GDM1 (cell line): Measurements from ENCODE around the gene BRAF.
"Not testable (repeated sequence)": the region's sequence is repeated elsewhere in the genome, so short reads cannot be mapped to it uniquely, and the experiment has no call there.

ENCODE experiments used
- DNase-seq: peaks from one replicate; lab custom pipeline; 2025; lab: John Stamatoyannopoulos, UW

BRAF gene

DNA sequence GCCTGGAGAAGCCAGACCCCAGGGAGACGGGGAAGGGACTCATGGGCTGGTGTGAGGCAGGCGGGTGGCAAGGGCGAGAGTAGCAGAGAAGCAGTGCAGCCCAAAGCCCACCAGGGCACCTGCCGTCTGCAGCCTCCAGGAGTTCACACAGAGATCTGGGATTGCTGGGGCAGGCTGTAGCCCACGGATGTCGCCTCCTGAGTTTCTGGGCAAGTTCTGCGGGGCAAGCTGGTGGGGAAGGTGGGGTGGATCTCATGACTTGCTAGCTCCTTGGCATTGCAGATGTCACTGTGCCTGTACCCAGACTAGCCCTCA, 246.0 kb downstream of the BRAF start:
- no peak for DNase-seq

DNA sequence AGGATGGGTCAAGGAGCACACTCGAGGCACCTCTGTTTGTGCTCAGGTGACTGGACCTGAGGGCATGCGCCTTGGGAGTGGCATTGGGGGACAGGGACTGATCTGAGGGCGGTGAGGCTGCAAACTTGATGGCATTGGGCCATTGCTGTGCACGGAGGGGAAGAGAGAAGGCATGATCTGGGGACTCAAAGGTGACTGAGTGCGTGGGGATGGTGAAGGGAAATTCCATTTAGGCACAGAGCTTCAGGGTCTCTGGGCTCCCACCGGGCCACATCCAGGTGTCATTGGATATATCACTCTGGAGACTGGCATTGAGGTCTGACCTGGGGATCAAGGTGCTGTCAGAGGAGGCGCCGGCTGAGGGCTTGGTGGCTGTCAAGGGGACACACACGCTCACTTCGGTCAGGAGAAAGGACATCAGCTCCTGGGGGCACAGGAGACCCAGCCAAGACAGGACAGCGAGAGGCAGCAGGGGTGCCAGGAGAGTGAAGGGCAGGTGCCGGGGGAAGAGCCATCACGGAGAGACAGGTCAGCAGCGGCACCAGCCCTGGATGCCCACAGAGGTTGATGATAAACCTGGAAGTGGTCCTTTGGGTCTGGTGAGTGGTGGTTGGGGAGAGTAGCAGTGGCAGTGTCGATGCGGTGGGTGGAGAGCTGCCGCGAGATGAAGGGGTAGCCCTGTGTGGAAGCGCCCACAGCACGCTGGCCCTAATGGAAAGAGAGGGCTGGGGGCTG, 246.5 kb downstream of the BRAF start:
- no peak for DNase-seq

DNA sequence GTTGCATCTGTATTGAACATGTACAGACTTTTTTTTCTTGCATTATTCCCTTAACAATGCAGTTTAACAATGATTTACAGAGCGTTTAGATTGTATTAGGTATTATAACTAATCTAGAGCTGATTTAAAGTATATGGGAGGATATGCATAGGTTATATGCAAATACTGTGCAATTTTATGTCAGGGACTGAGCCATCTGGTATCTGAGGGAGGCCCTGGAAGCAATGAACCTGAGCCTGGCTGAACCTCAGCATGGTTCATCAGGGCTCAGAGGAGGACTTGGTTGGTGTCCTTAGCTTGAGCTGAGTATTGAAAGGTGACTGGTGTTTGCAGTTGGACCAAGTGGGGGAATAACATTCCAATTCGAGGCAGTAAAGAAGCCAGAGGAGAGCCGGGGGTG, 247.2 kb downstream of the BRAF start:
- no peak for DNase-seq

DNA sequence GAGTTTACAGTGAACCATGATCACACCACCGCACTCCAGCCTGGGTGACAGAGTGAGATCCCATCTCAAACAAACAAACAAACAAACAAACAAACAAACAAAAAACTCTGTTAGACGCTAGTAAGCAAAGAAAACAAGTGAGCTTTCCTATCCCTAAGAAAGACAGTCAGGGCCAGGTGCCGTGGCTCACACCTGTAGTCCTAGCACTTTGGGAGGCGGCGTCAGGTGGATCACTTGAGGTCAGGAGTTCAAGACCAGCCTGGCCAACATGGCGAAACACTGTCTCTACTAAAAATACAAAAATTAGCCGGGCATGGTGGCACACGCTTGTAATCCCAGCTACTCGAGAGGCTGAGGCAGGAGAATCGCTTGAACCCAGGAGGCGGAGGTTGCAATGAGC, 247.8 kb downstream of the BRAF start:
- DNase-seq, result not testable (repeated sequence)

DNA sequence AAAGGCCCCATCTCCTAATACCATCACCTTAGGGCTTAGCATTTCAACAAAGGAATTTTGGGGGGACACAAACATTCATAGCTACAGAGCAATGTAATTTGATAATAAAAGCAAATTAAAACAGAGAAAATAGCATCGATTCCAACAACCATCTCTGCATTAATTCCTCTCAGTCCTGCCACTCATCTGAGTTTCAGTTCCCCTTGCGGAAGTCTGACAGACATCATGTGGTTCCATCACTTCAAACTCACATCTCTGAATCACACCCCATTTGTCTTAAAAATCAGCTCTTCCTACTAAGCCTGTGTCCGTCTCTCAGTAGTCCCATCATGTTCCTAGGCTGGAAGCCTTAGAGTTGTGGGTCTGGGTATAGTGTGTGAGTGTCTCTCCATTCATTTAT, 248.4 kb downstream of the BRAF start:
- no peak for DNase-seq

DNA sequence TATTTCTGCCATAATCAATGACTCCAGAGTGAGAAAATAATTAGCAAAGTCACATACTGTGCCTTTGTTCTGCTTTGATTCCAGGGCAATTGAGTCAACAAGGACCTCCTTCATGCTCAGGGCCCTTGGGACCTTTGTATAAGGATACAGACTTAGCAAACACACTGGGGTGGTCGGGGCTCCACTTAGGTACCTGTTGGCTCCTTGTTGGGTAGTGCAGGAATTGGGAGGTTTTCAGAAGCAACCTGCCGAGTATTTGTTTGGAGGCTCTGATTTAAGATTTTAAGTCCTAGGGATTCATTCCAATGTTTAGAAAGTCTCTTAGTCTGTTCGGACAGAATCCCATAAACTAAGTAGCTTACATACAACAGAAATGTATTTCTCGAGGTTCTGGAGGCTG, 249.0 kb downstream of the BRAF start:
- DNase-seq, result no peak

DNA sequence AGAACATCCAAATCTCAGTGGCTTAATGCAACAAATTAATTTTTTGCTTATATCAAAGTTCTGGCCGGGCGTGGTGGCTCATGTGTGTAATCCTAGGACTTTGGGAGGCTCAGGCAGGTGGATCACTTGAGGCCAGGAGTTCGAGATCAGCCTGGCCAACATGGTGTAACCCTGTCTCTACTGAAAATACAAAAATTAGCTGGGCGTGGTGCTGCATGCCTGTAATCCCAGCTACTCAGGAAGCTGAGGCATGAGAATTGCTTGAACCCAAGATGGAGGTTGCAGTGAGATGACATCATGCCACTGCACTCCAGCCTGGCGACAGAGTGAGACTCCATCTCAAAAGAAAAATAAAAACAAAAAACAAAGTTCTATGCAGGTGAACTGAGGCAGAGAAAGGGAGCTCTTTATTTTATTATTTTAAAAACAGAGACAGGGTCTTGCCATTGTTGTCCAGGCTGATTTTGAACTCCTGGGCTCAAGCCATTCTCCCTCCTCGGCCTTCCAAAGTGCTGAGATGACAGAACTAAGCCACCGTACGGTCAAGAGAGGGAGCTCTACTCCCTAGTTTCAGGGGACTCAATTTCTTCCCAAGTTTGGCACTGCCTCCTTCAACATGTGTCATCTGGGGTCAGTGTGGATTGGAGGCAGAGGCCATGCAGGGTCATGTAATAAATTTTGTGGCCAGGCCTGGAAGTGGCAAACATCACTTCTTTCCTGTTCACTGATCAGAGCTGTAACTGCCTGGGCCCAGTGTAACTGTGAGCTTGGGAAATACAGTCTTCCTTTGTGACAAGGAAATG, 249.6 kb downstream of the BRAF start:
- peak; percentile 42 for DNase-seq

DNA sequence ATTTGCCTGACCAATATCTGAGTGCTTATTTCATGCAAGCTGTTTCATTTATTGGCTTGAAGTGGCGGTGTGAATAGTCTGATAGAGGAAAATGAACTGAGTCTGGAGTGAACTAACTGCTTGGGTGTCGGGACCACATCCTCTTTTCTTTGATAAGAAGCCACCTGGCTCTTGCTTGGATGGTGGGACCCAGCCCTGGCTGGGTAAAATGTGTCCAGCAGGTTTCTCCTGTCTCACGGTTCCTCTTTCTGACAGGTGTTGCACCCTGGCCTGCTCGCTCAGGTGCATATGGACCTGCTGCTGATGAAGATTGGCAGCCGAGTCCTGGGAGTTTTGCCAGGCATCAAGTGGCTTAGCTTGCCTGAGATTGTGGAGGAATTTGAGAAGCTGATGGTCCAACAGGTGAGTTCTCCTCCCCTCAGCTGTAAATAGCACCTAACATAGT, 250.4 kb downstream of the BRAF start:
- no peak for DNase-seq

DNA sequence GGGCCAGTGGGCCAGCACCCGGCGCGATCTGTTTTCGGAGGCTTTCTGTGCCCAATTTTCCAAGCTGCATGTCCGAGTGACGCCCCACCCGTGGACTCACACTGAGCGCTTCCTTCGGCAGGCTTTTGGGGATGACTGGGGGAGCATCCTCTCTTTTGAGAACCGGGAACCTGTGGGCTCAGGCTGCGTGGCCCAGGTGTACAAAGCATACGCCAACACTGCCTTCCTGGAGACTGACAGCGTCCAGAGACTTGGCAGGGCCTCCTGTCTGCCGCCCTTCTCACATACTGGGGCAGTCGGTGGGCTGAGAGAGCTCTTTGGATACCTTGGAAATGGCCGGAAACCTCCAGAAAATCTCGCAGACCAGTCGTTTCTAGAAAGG, 251.0 kb downstream of the BRAF start:
- no peak for DNase-seq

DNA sequence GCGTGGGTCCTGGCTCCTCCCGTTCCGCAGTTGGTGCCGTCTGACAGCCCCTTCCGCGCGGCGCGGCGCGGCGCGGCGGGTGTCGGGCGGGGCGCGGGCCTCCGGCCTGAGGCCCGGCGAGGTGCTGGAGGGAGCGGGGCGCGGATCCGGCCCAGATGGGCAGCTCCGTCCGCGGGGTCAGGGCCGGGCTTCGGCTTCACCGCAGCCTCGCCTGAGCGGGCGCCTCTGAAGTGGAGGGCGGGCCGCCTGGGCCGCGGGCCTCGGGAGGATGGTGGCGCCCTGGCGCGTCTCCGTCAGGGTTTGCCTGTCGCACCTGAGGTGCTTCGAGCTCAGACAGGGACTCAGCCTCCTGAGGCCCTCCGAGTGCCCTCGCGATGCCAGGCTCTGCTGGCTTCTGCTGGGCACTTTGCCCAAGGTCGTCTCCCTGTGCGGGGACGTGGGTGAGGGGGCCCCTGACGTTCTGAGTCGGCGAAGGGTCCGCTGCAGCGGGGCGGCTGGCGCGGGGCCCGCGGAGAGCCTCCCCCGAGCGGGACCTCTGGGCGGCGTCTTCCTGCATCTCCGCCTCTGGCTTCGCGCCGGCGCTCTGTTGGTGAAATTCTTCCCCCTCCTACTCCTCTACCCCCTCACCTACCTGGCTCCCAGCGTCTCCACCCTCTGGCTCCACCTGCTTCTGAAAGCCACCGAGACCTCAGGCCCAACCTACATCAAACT, 251.5 kb downstream of the BRAF start:
- peak; percentile 49 for DNase-seq

DNA sequence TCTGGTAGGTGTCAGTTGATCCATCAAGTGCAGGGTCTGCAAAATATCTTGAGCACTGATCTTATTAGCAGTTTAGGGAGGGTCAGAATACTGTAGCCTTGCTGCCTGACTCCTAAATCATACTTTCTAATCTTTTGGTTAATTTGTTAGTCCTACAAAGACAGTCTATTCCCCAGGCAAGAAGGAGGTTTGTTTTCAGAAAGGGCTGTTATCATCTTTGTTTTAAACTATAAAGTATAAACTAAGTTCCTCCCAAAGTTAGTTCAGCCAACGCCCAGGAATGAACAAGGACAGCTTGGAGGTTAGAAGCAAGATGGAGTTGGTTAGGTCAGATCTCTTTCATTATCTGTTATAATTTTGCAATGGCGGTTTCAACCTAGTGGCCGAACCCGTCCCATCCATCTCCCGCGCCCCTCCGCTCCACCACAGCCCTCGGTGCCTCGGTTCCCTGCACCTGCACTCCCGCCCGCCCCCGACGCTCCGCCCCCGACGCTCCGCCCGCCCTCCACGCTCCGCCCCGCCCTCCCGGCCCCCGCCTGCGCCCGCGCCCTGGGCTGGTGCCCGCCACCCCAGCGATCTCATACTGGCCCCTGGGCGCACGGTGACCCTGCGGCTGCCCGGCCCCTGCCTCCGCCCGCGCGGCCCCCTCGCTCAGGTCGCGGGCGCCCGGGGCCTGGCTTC, 252.2 kb downstream of the BRAF start, which contains the start of gene ADCK2:
Gene ADCK2 (plus strand): TSS at position 564 of the 681 bp plus-strand sequence. CDS start 386 bp downstream, outside the sequence.
- DNase-seq, result peak; percentile 49

DNA sequence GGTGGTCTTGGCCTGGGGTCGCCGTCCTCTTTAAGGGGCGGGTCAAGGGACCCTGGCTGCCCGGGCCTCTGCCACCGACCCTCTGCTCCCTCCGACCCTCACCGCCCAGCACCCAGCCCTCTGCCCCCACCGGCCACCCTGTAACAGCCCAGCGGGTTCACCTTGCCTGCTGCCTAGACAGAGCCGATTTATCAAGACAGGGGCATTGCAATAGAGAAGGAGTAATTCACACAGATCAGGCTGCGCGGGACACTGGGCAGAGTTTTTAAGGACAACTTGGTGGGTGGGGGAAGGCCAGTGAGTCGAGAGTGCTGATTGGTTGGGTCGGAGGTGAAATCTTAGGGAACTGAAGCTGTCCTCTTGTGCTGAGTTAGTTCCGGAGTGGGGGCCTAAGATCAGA, 252.8 kb downstream of the BRAF start:
- no peak for DNase-seq

DNA sequence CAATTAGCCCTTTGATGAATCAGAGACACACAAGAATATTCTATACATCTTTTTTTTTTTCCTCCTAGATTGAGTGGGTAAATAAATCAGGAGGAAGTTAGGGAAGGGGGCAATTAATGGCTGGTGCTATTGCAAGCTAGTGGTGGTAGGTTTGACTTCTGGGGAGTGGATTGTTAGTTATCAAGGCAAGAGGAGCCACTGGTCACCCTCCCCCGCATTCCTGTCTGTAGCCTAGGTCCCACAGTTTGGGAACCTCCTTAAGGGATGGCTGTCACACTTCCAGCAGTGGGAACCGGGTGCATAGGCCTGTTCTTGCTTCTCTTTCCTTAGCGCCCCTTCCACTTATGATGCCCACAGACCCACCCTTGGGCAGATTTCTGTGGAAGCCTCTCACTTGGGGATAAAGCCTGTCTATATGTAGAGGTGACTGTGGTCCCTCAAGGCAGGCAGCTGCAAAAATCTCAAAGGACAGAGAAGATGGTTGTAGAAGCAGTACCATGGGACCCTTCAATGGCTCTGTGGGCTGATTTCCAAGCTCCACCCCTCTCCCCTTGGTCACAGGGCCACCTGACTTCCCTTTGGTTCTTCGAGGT, 254.3 kb downstream of the BRAF start:
- no peak for DNase-seq

DNA sequence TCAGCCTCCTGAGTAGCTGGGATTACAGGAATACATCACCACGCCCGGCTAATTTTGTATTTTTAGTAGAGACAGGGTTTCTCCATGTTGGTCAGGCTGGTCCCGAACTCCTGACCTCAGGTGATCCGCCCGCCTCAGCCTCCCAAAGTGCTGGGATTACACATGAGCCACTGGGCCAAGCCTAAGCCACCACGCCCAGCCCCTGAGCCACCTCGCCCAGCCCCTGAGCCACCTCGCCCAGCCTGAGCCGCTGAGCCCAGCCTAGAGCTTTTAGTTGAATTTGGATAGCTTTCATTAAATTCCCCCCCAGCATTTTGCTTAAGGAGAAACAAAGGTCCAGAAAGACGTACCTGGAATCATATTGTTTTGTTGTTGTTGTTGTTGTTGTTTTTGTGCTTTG, 254.9 kb downstream of the BRAF start:
- DNase-seq, result not testable (repeated sequence)

DNA sequence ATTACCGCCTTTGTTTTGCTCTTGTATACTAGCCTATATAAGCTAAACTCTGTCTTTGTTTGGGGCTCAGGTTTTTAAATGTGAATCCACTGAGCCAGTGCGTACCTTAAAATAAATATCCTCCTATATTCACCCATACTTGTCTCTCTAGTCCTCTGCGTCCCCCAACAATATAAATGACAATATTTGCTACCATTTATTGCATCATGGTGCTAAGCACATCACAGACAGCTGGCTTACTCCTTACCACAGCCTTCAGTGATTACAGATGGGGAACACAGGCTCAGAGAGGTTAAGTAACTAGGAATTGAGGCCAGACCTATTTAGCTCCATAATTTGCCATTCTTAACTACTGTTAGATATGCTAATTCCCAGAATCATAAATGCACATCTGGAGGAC, 255.4 kb downstream of the BRAF start:
- no peak for DNase-seq
